HCT116 (cell line): ENCODE results near the gene DLL1. TPM values are rescaled to one million over a fixed set of nuclear protein-coding genes. Genes with fewer than 3 reads are reported as not detected.

Source experiments
- ATAC-seq: fragments of 200-7000 bp; cut with Tn5 transposase; 2 replicates; pipeline ENCODE4 v1.9.1; 2020; ENCODE audit warnings: mild to moderate bottlenecking, moderate library complexity
- BruUV-seq: library from RNA; stranded (reverse); fragments of 400-500 nt; replicated peaks from 2 replicates; lab custom pipeline; 2021; lab: Mats Ljungman, UMichigan
- CTCF ChIA-PET: fragments of 300-600 bp; sonication (Branson Sonifier 250); formaldehyde crosslinking; loops from one replicate; lab custom pipeline; 2021; ENCODE audit warnings: antibody characterized with exemption; lab: Charles Lee
- POLR2A ChIA-PET: fragments of 300-600, 350-600 bp; sonication (Branson Sonifier 250); formaldehyde crosslinking; loops from one replicate; lab custom pipeline; 2021; ENCODE audit warnings: antibody characterized with exemption; lab: Charles Lee
- RAD21 ChIA-PET, 2 experiments: fragments of 300-600 bp; sonication (Branson Sonifier 250); formaldehyde crosslinking; loops; one replicate each; lab custom pipeline; 2023; ENCODE audit warnings: low total read pairs in 2 of 2; ENCODE audit not compliant: uncharacterized antibody in 2 of 2, unreplicated experiment in 2 of 2, low non-redundant PET in 1 of 2; lab: Charles Lee
- DNase-seq: peaks from one replicate; pipeline ENCODE4 v3.0.0-alpha.2; 2010; ENCODE audit warnings: low read depth, low spot score
- H2AFZ ChIP-seq: fragments of 200-600 bp; shearing (Covaris generic), sonication (generic); 2 replicates; pipeline ENCODE4 v1.6.1; 2017; ENCODE audit warnings: low read depth, mixed run types, mixed read lengths, antibody characterized with exemption, low read length; ENCODE audit not compliant: poor library complexity, severe bottlenecking
- H3K27ac ChIP-seq: 2 replicates; pipeline ENCODE4 v1.5.1; 2012; ENCODE audit warnings: low read depth, low read length
- H3K27me3 ChIP-seq: fragments of 200-600 bp; sonication (generic); 2 replicates; pipeline ENCODE4 v1.6.1; 2016; ENCODE audit warnings: mixed run types, low read length, mixed read lengths; ENCODE audit not compliant: insufficient read depth
- H3K36me3 ChIP-seq, 2 experiments: fragments of 200-500 bp in 1 of 2; fragments of 200-600 bp in 1 of 2; sonication (Bioruptor generic) in 1 of 2; sonication (generic) in 1 of 2; 2 replicates each; pipeline versions ENCODE4 v1.5.1 to v1.6.1; 2014 to 2016; ENCODE audit warnings: low read length in 2 of 2, inconsistent platforms in 1 of 2, mixed read lengths in 1 of 2, mixed run types in 1 of 2; ENCODE audit not compliant: insufficient read depth in 2 of 2, control insufficient read depth in 1 of 2
- H3K4me1 ChIP-seq, 2 experiments: fragments of 200-600 bp in 1 of 2; sonication (generic) in 1 of 2; 2 replicates each; pipeline versions ENCODE4 v1.5.1 to v1.6.1; 2012 to 2017; ENCODE audit warnings: low read length in 2 of 2, inconsistent platforms in 1 of 2, mild to moderate bottlenecking in 1 of 2, mixed read lengths in 1 of 2, mixed run types in 1 of 2, moderate library complexity in 1 of 2; ENCODE audit not compliant: insufficient read depth in 2 of 2, control insufficient read depth in 1 of 2
- H3K4me2 ChIP-seq: fragments of 200-600 bp; sonication (generic); 2 replicates; pipeline ENCODE4 v1.6.1; 2017; ENCODE audit warnings: mixed run types, low read length, mixed read lengths
- H3K4me3 ChIP-seq, 2 experiments: fragments of 200-600 bp in 1 of 2; sonication (generic) in 1 of 2; replicated peaks in 1 of 2; 2 replicates each; pipeline ENCODE4 v1.5.1; 2011 to 2016; ENCODE audit warnings: low read length in 2 of 2, control low read depth in 1 of 2, low read depth in 1 of 2, mild to moderate bottlenecking in 1 of 2, mixed read lengths in 1 of 2, mixed run types in 1 of 2
- H3K79me2 ChIP-seq: fragments of 200-600 bp; sonication (generic); 2 replicates; pipeline ENCODE4 v1.6.1; 2017; ENCODE audit warnings: mild to moderate bottlenecking, mixed run types, low read length, moderate library complexity, mixed read lengths; ENCODE audit not compliant: insufficient read depth
- H3K9ac ChIP-seq: fragments of 200-600 bp; sonication (generic); 2 replicates; pipeline ENCODE4 v1.6.1; 2016; ENCODE audit warnings: low read length, mixed read lengths
- H3K9me2 ChIP-seq: fragments of 200-600 bp; sonication (generic), shearing (Covaris generic); 2 replicates; pipeline ENCODE4 v1.6.1; 2017; ENCODE audit warnings: mixed run types, mild to moderate bottlenecking, moderate library complexity; ENCODE audit not compliant: insufficient read depth
- H3K9me3 ChIP-seq, 2 experiments: fragments of 200-500 bp in 1 of 2; fragments of 200-600 bp in 1 of 2; sonication (Bioruptor generic) in 1 of 2; sonication (generic) in 1 of 2; 2 replicates each; pipeline ENCODE4 v1.6.1; 2014 to 2017; ENCODE audit warnings: low read length in 2 of 2, mixed read lengths in 2 of 2, inconsistent platforms in 1 of 2, low read depth in 1 of 2, mild to moderate bottlenecking in 1 of 2, mixed run types in 1 of 2, moderate library complexity in 1 of 2; ENCODE audit not compliant: control insufficient read depth in 1 of 2, insufficient read depth in 1 of 2
- H4K20me1 ChIP-seq: fragments of 200-600 bp; sonication (generic), shearing (Covaris generic); 2 replicates; pipeline ENCODE4 v1.6.1; 2017; ENCODE audit warnings: mixed run types, mild to moderate bottlenecking, moderate library complexity; ENCODE audit not compliant: insufficient read depth
- CEBPB ChIP-seq: IDR thresholded peaks from 2 replicates; pipeline ENCODE4 v1.6.1; 2012; ENCODE audit warnings: low read depth
- EGR1 ChIP-seq: IDR thresholded peaks from 2 replicates; pipeline ENCODE4 v1.6.1; 2012; ENCODE audit warnings: low read depth
- EZH2phosphoT487 ChIP-seq: fragments of 200-600 bp; IDR thresholded peaks from 2 replicates; pipeline ENCODE4 v1.6.1; 2018; ENCODE audit warnings: antibody characterized with exemption, borderline replicate concordance
- JUND ChIP-seq: IDR thresholded peaks from 2 replicates; pipeline ENCODE4 v1.6.1; 2012
- POLR2A ChIP-seq: IDR thresholded peaks from 2 replicates; pipeline ENCODE4 v1.7.0; 2011; ENCODE audit warnings: borderline replicate concordance; ENCODE audit not compliant: insufficient read depth, insufficient read length; ENCODE audit errors: extremely low read depth
- RAD21 ChIP-seq: IDR thresholded peaks from 2 replicates; pipeline ENCODE4 v1.6.1; 2012; ENCODE audit warnings: low read depth, mild to moderate bottlenecking
- SIN3A ChIP-seq: IDR thresholded peaks from 2 replicates; pipeline ENCODE4 v1.6.1; 2012; ENCODE audit warnings: low read depth
- SP1 ChIP-seq: IDR thresholded peaks from 2 replicates; pipeline ENCODE4 v1.6.1; 2012; ENCODE audit warnings: low read depth
- SRF ChIP-seq: IDR thresholded peaks from 2 replicates; pipeline ENCODE4 v1.6.1; 2012; ENCODE audit warnings: low read depth
- TCF7L2 ChIP-seq: IDR thresholded peaks from 2 replicates; pipeline ENCODE4 v1.7.0; 2011; ENCODE audit warnings: borderline replicate concordance, inconsistent platforms; ENCODE audit not compliant: insufficient read depth, insufficient read length; ENCODE audit errors: extremely low read depth
- YY1 ChIP-seq: IDR thresholded peaks from 2 replicates; pipeline ENCODE4 v1.6.1; 2011; ENCODE audit warnings: low read length, low read depth, moderate library complexity, mild to moderate bottlenecking; ENCODE audit not compliant: insufficient replicate concordance; ENCODE audit errors: extremely low read depth
- ZFX ChIP-seq: fragments of 450-650 bp; IDR thresholded peaks from 2 replicates; pipeline ENCODE4 v1.6.1; 2017
- ZNF274 ChIP-seq: fragments of 200-500 bp; sonication (Bioruptor generic); IDR thresholded peaks from 2 replicates; pipeline ENCODE4 v1.6.1; 2014; ENCODE audit warnings: mild to moderate bottlenecking, low read depth, low read length, inconsistent platforms
- intact Hi-C: fragments of 100-400 bp; cut with micrococcal nuclease; formaldehyde crosslinking; loops from 2 replicates; pipeline ENCODE4 v1.10.0; 2022
- total RNA-seq: library from RNA; stranded (reverse); gene quantifications from one replicate; pipeline ENCODE4 v1.2.1, GENCODE V29; 2021; ENCODE audit not compliant: unreplicated experiment
- TF ChIP-seq, protein P1 (sequence below): IDR thresholded peaks from 2 replicates; pipeline ENCODE4 v1.6.1; 2012
- TF ChIP-seq, protein P2 (sequence below): IDR thresholded peaks from 2 replicates; pipeline ENCODE4 v1.6.1; 2012; ENCODE audit warnings: low read depth
- TF ChIP-seq, protein P3 (sequence below), 3 experiments: fragments of 200-600 bp in 1 of 3; sonication (generic) in 1 of 3; IDR thresholded peaks in 2 of 3; conservative IDR thresholded peaks in 1 of 3; 2 replicates each; pipeline ENCODE4 v1.5.1; 2012 to 2017; ENCODE audit warnings: low read depth in 2 of 3, low read length in 2 of 3, antibody characterized with exemption in 1 of 3, borderline replicate concordance in 1 of 3, control low read depth in 1 of 3, mild to moderate bottlenecking in 1 of 3, mixed read lengths in 1 of 3, mixed run types in 1 of 3, moderate library complexity in 1 of 3; ENCODE audit not compliant: insufficient read depth in 1 of 3

The DLL1 gene
- total RNA-seq, 1 experiment from 2014 or later, result 5.3 TPM

DNA sequence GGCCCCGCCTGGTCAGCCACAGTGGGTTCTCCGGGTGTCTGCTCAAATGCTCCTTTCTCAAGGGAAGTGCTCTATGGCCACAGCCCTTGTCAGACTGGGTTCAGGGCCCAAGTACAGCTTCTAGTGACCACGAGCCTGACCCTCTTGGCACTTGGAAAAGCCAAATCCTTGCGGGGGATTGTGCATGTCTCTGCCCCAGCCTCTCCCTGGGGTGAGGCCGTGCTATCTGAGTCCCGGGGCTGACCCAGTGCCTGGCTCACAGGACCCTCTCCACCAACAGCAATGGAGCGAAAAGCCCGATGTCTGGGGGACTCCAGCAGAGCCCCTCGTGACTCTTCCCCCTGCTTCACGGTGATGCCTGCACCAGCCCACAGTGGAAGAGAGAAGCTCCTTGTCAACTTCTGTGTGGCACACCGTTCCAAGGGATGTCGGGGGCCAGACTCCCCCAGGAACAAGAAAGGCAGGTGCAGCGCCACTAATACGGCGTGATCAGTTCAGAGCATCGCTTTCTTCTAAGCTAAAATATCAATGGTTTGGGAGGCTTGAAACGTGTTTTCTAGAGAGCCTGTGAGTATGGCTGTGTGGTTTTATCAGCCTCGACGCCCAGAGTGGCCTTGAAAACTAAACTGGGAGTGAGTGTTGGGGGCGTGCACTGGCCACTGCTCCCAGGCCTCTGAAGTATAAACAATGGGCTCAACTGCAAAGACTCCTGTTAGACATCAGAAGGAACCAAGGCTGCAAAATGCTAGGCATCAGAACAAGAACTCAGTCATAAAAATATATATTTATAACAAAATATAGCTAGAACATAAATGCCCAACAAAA lies 51.9 kb downstream of the DLL1 start:
- POLR2A ChIA-PET, result no interaction called here
- H3K4me3 ChIP-seq, result no peak overlapping the region
- H3K27ac ChIP-seq, result no peak overlapping the region
- TF ChIP-seq, protein P1, sequence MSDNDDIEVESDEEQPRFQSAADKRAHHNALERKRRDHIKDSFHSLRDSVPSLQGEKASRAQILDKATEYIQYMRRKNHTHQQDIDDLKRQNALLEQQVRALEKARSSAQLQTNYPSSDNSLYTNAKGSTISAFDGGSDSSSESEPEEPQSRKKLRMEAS, result no peak
- no peak for TF ChIP-seq SP1
- TF ChIP-seq EZH2phosphoT487, result no peak
- no peak for TF ChIP-seq POLR2A
- TF ChIP-seq, protein P2, sequence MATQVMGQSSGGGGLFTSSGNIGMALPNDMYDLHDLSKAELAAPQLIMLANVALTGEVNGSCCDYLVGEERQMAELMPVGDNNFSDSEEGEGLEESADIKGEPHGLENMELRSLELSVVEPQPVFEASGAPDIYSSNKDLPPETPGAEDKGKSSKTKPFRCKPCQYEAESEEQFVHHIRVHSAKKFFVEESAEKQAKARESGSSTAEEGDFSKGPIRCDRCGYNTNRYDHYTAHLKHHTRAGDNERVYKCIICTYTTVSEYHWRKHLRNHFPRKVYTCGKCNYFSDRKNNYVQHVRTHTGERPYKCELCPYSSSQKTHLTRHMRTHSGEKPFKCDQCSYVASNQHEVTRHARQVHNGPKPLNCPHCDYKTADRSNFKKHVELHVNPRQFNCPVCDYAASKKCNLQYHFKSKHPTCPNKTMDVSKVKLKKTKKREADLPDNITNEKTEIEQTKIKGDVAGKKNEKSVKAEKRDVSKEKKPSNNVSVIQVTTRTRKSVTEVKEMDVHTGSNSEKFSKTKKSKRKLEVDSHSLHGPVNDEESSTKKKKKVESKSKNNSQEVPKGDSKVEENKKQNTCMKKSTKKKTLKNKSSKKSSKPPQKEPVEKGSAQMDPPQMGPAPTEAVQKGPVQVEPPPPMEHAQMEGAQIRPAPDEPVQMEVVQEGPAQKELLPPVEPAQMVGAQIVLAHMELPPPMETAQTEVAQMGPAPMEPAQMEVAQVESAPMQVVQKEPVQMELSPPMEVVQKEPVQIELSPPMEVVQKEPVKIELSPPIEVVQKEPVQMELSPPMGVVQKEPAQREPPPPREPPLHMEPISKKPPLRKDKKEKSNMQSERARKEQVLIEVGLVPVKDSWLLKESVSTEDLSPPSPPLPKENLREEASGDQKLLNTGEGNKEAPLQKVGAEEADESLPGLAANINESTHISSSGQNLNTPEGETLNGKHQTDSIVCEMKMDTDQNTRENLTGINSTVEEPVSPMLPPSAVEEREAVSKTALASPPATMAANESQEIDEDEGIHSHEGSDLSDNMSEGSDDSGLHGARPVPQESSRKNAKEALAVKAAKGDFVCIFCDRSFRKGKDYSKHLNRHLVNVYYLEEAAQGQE, result no peak
- no peak for TF ChIP-seq JUND
- no peak for TF ChIP-seq TCF7L2
- no peak for TF ChIP-seq CEBPB
- TF ChIP-seq ZFX, result no peak
- TF ChIP-seq SRF, result no peak
- TF ChIP-seq YY1, result no peak
- no peak for TF ChIP-seq EGR1
- no peak for TF ChIP-seq RAD21
- TF ChIP-seq, protein P3, sequence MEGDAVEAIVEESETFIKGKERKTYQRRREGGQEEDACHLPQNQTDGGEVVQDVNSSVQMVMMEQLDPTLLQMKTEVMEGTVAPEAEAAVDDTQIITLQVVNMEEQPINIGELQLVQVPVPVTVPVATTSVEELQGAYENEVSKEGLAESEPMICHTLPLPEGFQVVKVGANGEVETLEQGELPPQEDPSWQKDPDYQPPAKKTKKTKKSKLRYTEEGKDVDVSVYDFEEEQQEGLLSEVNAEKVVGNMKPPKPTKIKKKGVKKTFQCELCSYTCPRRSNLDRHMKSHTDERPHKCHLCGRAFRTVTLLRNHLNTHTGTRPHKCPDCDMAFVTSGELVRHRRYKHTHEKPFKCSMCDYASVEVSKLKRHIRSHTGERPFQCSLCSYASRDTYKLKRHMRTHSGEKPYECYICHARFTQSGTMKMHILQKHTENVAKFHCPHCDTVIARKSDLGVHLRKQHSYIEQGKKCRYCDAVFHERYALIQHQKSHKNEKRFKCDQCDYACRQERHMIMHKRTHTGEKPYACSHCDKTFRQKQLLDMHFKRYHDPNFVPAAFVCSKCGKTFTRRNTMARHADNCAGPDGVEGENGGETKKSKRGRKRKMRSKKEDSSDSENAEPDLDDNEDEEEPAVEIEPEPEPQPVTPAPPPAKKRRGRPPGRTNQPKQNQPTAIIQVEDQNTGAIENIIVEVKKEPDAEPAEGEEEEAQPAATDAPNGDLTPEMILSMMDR (IDR thresholded peaks at IDR 0.05 in 2 of 3, conservative IDR thresholded peaks at IDR 0.05 in 1 of 3; ENCODE audit: borderline replicate concordance in 1 of 3, insufficient read depth in 1 of 3, low read depth in 2 of 3, low read length in 2 of 3), result no peak
- TF ChIP-seq SIN3A, result no peak
- TF ChIP-seq ZNF274, result no peak
- BruUV-seq, result no TSS peak
- no peak overlapping the region for H3K9ac ChIP-seq
- H3K9me3 ChIP-seq, result no peaks in the 10 kb centered on the region
- DNase-seq, result no peak
- intact Hi-C loops, result no loop called here
- H4K20me1 ChIP-seq, result no peaks in the 10 kb centered on the region
- no peaks in the 10 kb centered on the region for H3K27me3 ChIP-seq
- RAD21 ChIA-PET, result no interaction called here
- H2AFZ ChIP-seq, result no peak overlapping the region
- H3K4me2 ChIP-seq, result no peak overlapping the region
- no peaks in the 10 kb centered on the region for H3K4me1 ChIP-seq
- H3K79me2 ChIP-seq, result no peaks in the 10 kb centered on the region
- H3K9me2 ChIP-seq, result no peaks in the 10 kb centered on the region
- CTCF ChIA-PET, result no interaction called here
- no peaks in the 10 kb centered on the region for H3K36me3 ChIP-seq
- no peak for ATAC-seq
